HEK293 (cell line): ENCODE data around the gene YDJC.

Experiments used
- GLIS1 ChIP-seq: fragments of 450-650 bp; formaldehyde crosslinking; IDR thresholded peaks from 2 replicates; pipeline ENCODE4 v1.5.1; 2016; ENCODE audit warnings: missing biosample characterization, missing genetic modification characterization
- KLF16 ChIP-seq: fragments of 450-650 bp; formaldehyde crosslinking; IDR thresholded peaks from 2 replicates; pipeline ENCODE4 v1.5.1; 2017; ENCODE audit warnings: missing biosample characterization, missing genetic modification characterization
- ZBTB17 ChIP-seq: fragments of 450-650 bp; formaldehyde crosslinking; IDR thresholded peaks from 2 replicates; pipeline ENCODE4 v1.5.1; 2016; ENCODE audit warnings: missing biosample characterization, missing genetic modification characterization
- ZBTB8A ChIP-seq: fragments of 450-650 bp; formaldehyde crosslinking; IDR thresholded peaks from 2 replicates; pipeline ENCODE4 v1.5.1; 2016; ENCODE audit warnings: missing biosample characterization, missing genetic modification characterization
- ZNF211 ChIP-seq: fragments of 450-650 bp; formaldehyde crosslinking; IDR thresholded peaks from 2 replicates; pipeline ENCODE4 v1.5.1; 2016; ENCODE audit warnings: low read depth, missing biosample characterization, missing genetic modification characterization
- ZNF274 ChIP-seq, 2 experiments: fragments of 200-500 bp in 1 of 2; fragments of 450-650 bp in 1 of 2; sonication (Bioruptor generic) in 1 of 2; formaldehyde crosslinking in 1 of 2; IDR thresholded peaks; 2 replicates each; pipeline versions ENCODE4 v1.5.1 to v1.6.1; 2014 to 2016; ENCODE audit warnings: borderline replicate concordance in 1 of 2, inconsistent platforms in 1 of 2, low read length in 1 of 2, missing biosample characterization in 1 of 2, missing genetic modification characterization in 1 of 2
- ZNF335 ChIP-seq: fragments of 450-650 bp; formaldehyde crosslinking; conservative IDR thresholded peaks from 2 replicates; pipeline ENCODE4 v1.5.1; 2016; ENCODE audit warnings: missing biosample characterization, missing genetic modification characterization
- ZNF544 ChIP-seq: fragments of 450-650 bp; formaldehyde crosslinking; IDR thresholded peaks from 2 replicates; pipeline ENCODE4 v1.5.0; 2017; ENCODE audit warnings: missing biosample characterization, missing genetic modification characterization
- ZNF621 ChIP-seq: fragments of 450-650 bp; formaldehyde crosslinking; IDR thresholded peaks from 2 replicates; pipeline ENCODE4 v1.5.1; 2017; ENCODE audit warnings: missing biosample characterization, missing genetic modification characterization
- ZNF747 ChIP-seq: fragments of 450-650 bp; formaldehyde crosslinking; IDR thresholded peaks from 2 replicates; pipeline ENCODE4 v1.5.1; 2016; ENCODE audit warnings: missing biosample characterization, missing genetic modification characterization
- TF ChIP-seq, protein P1 (sequence below): fragments of 450-650 bp; formaldehyde crosslinking; IDR thresholded peaks from 2 replicates; pipeline ENCODE4 v1.5.1; 2016; ENCODE audit warnings: missing biosample characterization, missing genetic modification characterization
- TF ChIP-seq, protein P2 (sequence below): fragments of 450-650 bp; formaldehyde crosslinking; IDR thresholded peaks from 2 replicates; pipeline ENCODE4 v1.5.1; 2016; ENCODE audit warnings: missing biosample characterization, missing genetic modification characterization

DNA sequence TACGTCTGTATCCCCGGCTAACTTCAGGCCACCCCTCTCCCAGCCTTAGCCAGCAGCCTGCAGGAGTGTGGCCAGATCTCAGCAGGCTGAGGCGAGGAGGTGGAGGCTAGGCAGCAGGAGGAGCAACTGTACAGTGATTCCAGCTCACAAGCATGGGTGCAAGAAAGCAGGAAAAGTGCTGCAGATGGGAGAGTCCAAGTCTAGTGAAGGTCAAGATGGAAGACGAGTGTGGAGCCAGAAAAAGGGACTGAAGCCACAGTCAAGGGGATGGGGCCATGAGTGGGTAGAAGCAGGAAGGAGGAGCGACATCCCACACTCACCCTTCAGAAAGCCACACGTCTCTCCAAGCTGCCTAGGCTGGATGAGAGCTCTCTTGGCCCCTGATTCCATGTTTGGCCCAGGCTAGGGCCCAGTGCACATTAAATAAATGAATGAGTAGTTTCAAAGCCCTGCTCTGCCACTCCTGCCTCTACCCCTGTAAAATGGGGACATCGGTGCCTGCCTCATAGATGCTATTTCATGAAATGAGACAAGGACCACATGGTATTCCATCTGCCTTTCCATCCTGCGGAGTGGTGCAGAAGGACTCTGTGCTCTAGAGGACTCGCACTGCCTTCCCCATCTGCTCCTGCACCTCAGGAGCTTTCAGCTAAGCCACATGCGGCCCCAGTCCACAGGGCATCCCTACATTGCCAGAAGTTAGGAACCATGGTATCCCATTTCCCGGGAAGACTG, 2.9 kb downstream of the YDJC start:
- TF ChIP-seq, protein P1, sequence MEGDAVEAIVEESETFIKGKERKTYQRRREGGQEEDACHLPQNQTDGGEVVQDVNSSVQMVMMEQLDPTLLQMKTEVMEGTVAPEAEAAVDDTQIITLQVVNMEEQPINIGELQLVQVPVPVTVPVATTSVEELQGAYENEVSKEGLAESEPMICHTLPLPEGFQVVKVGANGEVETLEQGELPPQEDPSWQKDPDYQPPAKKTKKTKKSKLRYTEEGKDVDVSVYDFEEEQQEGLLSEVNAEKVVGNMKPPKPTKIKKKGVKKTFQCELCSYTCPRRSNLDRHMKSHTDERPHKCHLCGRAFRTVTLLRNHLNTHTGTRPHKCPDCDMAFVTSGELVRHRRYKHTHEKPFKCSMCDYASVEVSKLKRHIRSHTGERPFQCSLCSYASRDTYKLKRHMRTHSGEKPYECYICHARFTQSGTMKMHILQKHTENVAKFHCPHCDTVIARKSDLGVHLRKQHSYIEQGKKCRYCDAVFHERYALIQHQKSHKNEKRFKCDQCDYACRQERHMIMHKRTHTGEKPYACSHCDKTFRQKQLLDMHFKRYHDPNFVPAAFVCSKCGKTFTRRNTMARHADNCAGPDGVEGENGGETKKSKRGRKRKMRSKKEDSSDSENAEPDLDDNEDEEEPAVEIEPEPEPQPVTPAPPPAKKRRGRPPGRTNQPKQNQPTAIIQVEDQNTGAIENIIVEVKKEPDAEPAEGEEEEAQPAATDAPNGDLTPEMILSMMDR (tag by site-specific recombination), result no peak
- TF ChIP-seq, protein P2, sequence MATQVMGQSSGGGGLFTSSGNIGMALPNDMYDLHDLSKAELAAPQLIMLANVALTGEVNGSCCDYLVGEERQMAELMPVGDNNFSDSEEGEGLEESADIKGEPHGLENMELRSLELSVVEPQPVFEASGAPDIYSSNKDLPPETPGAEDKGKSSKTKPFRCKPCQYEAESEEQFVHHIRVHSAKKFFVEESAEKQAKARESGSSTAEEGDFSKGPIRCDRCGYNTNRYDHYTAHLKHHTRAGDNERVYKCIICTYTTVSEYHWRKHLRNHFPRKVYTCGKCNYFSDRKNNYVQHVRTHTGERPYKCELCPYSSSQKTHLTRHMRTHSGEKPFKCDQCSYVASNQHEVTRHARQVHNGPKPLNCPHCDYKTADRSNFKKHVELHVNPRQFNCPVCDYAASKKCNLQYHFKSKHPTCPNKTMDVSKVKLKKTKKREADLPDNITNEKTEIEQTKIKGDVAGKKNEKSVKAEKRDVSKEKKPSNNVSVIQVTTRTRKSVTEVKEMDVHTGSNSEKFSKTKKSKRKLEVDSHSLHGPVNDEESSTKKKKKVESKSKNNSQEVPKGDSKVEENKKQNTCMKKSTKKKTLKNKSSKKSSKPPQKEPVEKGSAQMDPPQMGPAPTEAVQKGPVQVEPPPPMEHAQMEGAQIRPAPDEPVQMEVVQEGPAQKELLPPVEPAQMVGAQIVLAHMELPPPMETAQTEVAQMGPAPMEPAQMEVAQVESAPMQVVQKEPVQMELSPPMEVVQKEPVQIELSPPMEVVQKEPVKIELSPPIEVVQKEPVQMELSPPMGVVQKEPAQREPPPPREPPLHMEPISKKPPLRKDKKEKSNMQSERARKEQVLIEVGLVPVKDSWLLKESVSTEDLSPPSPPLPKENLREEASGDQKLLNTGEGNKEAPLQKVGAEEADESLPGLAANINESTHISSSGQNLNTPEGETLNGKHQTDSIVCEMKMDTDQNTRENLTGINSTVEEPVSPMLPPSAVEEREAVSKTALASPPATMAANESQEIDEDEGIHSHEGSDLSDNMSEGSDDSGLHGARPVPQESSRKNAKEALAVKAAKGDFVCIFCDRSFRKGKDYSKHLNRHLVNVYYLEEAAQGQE (tag by site-specific recombination), result no peak
- TF ChIP-seq ZBTB8A (tag by site-specific recombination) (no peak), ZNF621 (no peak), ZNF335 (tag by site-specific recombination) (no peak), ZNF747 (no peak), KLF16 (tag by site-specific recombination) (no peak), ZNF211 (no peak), ZBTB17 (no peak), GLIS1 (no peak), ZNF544 (tag by site-specific recombination) (no peak), ZNF274 (IDR thresholded peaks at IDR 0.05; ENCODE audit: low read length) (no peak), ZNF274 (tag by site-specific recombination; IDR thresholded peaks at IDR 0.05; ENCODE audit: borderline replicate concordance) (no peak)
